ENCODE results near the gene GRIK4.

GRCh38 chr11:121006922-121007321, 495.4 kb downstream of the GRIK4 start:
- no peak for TF ChIP-seq CTCF (IDR thresholded peaks at IDR 0.05; ENCODE audit: low read depth, low read length, missing input control)
- TF ChIP-seq HNF4G (IDR thresholded peaks at IDR 0.05): no peak
- no peak for TF ChIP-seq REST (IDR thresholded peaks at IDR 0.05)
- no peak for TF ChIP-seq EGR1 (IDR thresholded peaks at IDR 0.05; ENCODE audit: low read depth in 2 of 2)
- TF ChIP-seq ATF3 (IDR thresholded peaks at IDR 0.05): no peak
- TF ChIP-seq NR2F2 (IDR thresholded peaks at IDR 0.05): no peak
- TF ChIP-seq SP1 (IDR thresholded peaks at IDR 0.05): no peak
- no peak for TF ChIP-seq MAX (IDR thresholded peaks at IDR 0.05)
- no peak for TF ChIP-seq ZBTB33 (IDR thresholded peaks at IDR 0.05)

Measured in liver (tissue), 3 donors.